NT2/D1 (cell line): Measurements from ENCODE around the gene SLC1A2.

Experiments used
- YY1 ChIP-seq: IDR thresholded peaks from 2 replicates; pipeline ENCODE4 v1.6.1; 2011; ENCODE audit not compliant: insufficient read length, insufficient read depth
- ZNF274 ChIP-seq: IDR thresholded peaks from 2 replicates; pipeline ENCODE4 v1.6.1; 2011; ENCODE audit warnings: mild to moderate bottlenecking, low read depth, low read length

DNA sequence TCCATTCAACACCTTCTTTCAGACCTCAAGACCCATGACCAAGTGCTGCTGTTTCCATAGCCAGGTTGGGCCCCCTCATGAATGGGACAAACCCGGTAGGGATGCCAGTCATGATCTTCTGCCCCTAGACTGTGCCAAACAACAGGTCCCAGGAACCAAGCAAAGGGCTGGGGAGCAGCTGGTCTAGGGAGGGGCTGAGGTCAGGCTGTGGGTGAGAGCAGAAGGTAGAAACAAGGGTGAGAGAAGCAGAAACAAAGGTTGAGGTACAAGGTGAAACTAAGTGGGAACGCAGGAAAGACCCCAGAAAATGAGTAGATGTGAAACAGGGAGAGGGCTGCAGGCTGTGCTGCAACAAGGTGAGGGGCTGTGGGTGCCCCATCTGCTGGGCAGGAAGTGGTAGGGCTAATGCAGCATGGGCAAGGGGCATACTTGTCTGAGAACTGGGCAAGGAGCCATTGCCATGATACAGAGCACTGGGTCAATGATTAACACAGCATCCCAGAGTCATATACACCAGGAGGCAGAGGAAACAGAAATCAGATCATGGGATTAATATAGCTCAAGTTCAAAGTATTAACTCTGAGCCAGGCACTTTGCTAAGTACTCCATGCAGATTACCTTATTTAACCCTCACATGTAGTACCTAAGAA lies 45.9 kb downstream of the SLC1A2 start:
- TF ChIP-seq ZNF274: no peak
- no peak for TF ChIP-seq YY1
